Loucy (cell line): Measurements from ENCODE around the gene GABBR2.

ENCODE experiments used
- H2AFZ ChIP-seq: fragments of 200-600 bp; sonication (generic); 2 replicates; pipeline ENCODE4 v1.6.0; 2016; ENCODE audit warnings: antibody characterized with exemption, mild to moderate bottlenecking, low read length, moderate library complexity
- H3F3A ChIP-seq: fragments of 200-600 bp; 2 replicates; pipeline ENCODE4 v1.6.0; 2016; ENCODE audit warnings: antibody characterized with exemption, low read depth, mild to moderate bottlenecking
- H3K27me3 ChIP-seq: fragments of 200-600 bp; sonication (generic); 2 replicates; pipeline ENCODE4 v1.6.1; 2014; ENCODE audit warnings: low read length, mild to moderate bottlenecking; ENCODE audit not compliant: insufficient read depth, poor library complexity, severe bottlenecking
- H3K36me3 ChIP-seq: fragments of 200-600 bp; sonication (generic); 2 replicates; pipeline ENCODE4 v1.6.1; 2016; ENCODE audit warnings: low read length; ENCODE audit not compliant: insufficient read depth
- H3K4me1 ChIP-seq: fragments of 200-600 bp; sonication (generic); 2 replicates; pipeline ENCODE4 v1.5.1; 2014; ENCODE audit warnings: low read length, mild to moderate bottlenecking; ENCODE audit not compliant: insufficient read depth, poor library complexity, severe bottlenecking
- H3K4me2 ChIP-seq: fragments of 200-600 bp; sonication (generic); 2 replicates; pipeline ENCODE4 v1.6.0; 2014; ENCODE audit warnings: antibody characterized with exemption, low read length, low read depth, mild to moderate bottlenecking; ENCODE audit not compliant: poor library complexity, severe bottlenecking
- H3K4me3 ChIP-seq: fragments of 200-600 bp; sonication (generic); 2 replicates; pipeline ENCODE4 v1.5.1; 2014; ENCODE audit warnings: low read length, mild to moderate bottlenecking, mixed read lengths; ENCODE audit not compliant: poor library complexity, severe bottlenecking
- H3K79me2 ChIP-seq: fragments of 200-600 bp; sonication (generic); 2 replicates; pipeline ENCODE4 v1.6.1; 2014; ENCODE audit warnings: low read length; ENCODE audit not compliant: insufficient read depth
- H3K9ac ChIP-seq: fragments of 200-600 bp; sonication (generic); 2 replicates; pipeline ENCODE4 v1.6.0; 2014; ENCODE audit warnings: mild to moderate bottlenecking, low read depth, low read length, moderate library complexity; ENCODE audit not compliant: poor library complexity, severe bottlenecking
- H3K9me2 ChIP-seq: fragments of 200-600 bp; sonication (generic); replicated peaks from 2 replicates; pipeline ENCODE4 v1.6.1; 2016; ENCODE audit warnings: low read depth, low read length, mixed read lengths
- H3K9me3 ChIP-seq: fragments of 200-600 bp; sonication (generic); 2 replicates; pipeline ENCODE4 v1.6.1; 2014; ENCODE audit warnings: mild to moderate bottlenecking, antibody characterized with exemption, low read length, low read depth; ENCODE audit not compliant: insufficient read depth
- H4K20me1 ChIP-seq: fragments of 200-600 bp; sonication (generic); 2 replicates; pipeline ENCODE4 v1.6.0; 2014; ENCODE audit warnings: antibody characterized with exemption, low read length, mild to moderate bottlenecking; ENCODE audit not compliant: insufficient read depth, poor library complexity, severe bottlenecking
- CTCF ChIP-seq: fragments of 200-600 bp; sonication (generic); conservative IDR thresholded peaks from 2 replicates; pipeline ENCODE4 v1.5.1; 2014; ENCODE audit warnings: mild to moderate bottlenecking, antibody characterized with exemption, low read length
- EZH2phosphoT487 ChIP-seq: fragments of 200-600 bp; IDR thresholded peaks from 2 replicates; pipeline ENCODE4 v1.6.1; 2018; ENCODE audit warnings: antibody characterized with exemption, mild to moderate bottlenecking, moderate library complexity, borderline replicate concordance

The GABBR2 gene

GRCh38 chr9:98532574-98532973 lies 176.2 kb downstream of the GABBR2 start:
- Histone ChIP-seq H3K4me2 (no peak overlapping the region), H3K36me3 (no peaks in the 10 kb centered on the region), H3F3A (no peaks in the 10 kb centered on the region), H3K4me3 (no peak overlapping the region), H3K9me3 (no peaks in the 10 kb centered on the region), H3K9me2 (no peaks in the 10 kb centered on the region), H3K27me3 (no peaks in the 10 kb centered on the region), H3K4me1 (no peaks in the 10 kb centered on the region), H4K20me1 (no peaks in the 10 kb centered on the region), H3K9ac (no peak overlapping the region), H3K79me2 (no peaks in the 10 kb centered on the region), H2AFZ (no peak overlapping the region)
- TF ChIP-seq CTCF (no peak), EZH2phosphoT487 (no peak)

- Histone ChIP-seq H2AFZ (no peak overlapping the region), H3F3A (no peaks in the 10 kb centered on the region), H3K79me2 (no peaks in the 10 kb centered on the region), H3K4me3 (no peak overlapping the region), H3K4me2 (no peak overlapping the region), H4K20me1 (no peaks in the 10 kb centered on the region), H3K27me3 (no peaks in the 10 kb centered on the region), H3K4me1 (no peaks in the 10 kb centered on the region), H3K9ac (no peak overlapping the region), H3K9me3 (no peaks in the 10 kb centered on the region), H3K36me3 (no peaks in the 10 kb centered on the region), H3K9me2 (no peaks in the 10 kb centered on the region)
- TF ChIP-seq EZH2phosphoT487 (no peak), CTCF (no peak)
These were observed 176.6 kb downstream of the GABBR2 start for GRCh38 chr9:98532147-98532546.

- Histone ChIP-seq H3K36me3 (no peaks in the 10 kb centered on the region), H3K4me2 (no peak overlapping the region), H3K79me2 (no peaks in the 10 kb centered on the region), H3K4me1 (no peaks in the 10 kb centered on the region), H3K27me3 (no peaks in the 10 kb centered on the region), H3K9me3 (no peaks in the 10 kb centered on the region), H2AFZ (no peak overlapping the region), H4K20me1 (no peaks in the 10 kb centered on the region), H3K4me3 (no peak overlapping the region), H3K9ac (no peak overlapping the region), H3K9me2 (no peaks in the 10 kb centered on the region), H3F3A (no peaks in the 10 kb centered on the region)
- TF ChIP-seq EZH2phosphoT487 (no peak), CTCF (no peak)
These were observed 177.8 kb downstream of the GABBR2 start for GRCh38 chr9:98530806-98531386.
